ENCODE measurements around the gene GNMT.

The GNMT gene

GRCh38 chr6:42962502-42963178 is 2.1 kb downstream of the GNMT start:
- Mint-ChIP-seq H3K9me3 (no peaks in the 10 kb centered on the region), H3K4me1 (peaks cover 10% of the 10 kb centered on the region), H3K27ac (no peak overlapping the region), H3K4me3 (peak overlapping the region; percentile 38 to 64 (median 42)), H3K36me3 (ENCODE audit: low read depth) (peaks cover 26% of the 10 kb centered on the region), H3K27me3 (ENCODE audit: low read depth) (peaks cover 34% of the 10 kb centered on the region)
- TF ChIP-seq, protein P1, sequence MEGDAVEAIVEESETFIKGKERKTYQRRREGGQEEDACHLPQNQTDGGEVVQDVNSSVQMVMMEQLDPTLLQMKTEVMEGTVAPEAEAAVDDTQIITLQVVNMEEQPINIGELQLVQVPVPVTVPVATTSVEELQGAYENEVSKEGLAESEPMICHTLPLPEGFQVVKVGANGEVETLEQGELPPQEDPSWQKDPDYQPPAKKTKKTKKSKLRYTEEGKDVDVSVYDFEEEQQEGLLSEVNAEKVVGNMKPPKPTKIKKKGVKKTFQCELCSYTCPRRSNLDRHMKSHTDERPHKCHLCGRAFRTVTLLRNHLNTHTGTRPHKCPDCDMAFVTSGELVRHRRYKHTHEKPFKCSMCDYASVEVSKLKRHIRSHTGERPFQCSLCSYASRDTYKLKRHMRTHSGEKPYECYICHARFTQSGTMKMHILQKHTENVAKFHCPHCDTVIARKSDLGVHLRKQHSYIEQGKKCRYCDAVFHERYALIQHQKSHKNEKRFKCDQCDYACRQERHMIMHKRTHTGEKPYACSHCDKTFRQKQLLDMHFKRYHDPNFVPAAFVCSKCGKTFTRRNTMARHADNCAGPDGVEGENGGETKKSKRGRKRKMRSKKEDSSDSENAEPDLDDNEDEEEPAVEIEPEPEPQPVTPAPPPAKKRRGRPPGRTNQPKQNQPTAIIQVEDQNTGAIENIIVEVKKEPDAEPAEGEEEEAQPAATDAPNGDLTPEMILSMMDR (IDR thresholded peaks at IDR 0.05; ENCODE audit: unreplicated experiment in 3 of 3): no peak

GRCh38 chr6:42963179-42963854 is 2.8 kb downstream of the GNMT start:
- Mint-ChIP-seq H3K4me1 (peaks cover 10% of the 10 kb centered on the region), H3K36me3 (ENCODE audit: low read depth) (peaks cover 26% of the 10 kb centered on the region), H3K27me3 (ENCODE audit: low read depth) (peaks cover 34% of the 10 kb centered on the region), H3K4me3 (no peak overlapping the region), H3K27ac (no peak overlapping the region), H3K9me3 (no peaks in the 10 kb centered on the region)
- TF ChIP-seq, protein P1 (IDR thresholded peaks at IDR 0.05; ENCODE audit: unreplicated experiment in 3 of 3): no peak

GRCh38 chr6:42963855-42964605 is 3.5 kb downstream of the GNMT start:
- Mint-ChIP-seq H3K27me3 (ENCODE audit: low read depth) (peaks cover 34% of the 10 kb centered on the region), H3K36me3 (ENCODE audit: low read depth) (peaks cover 26% of the 10 kb centered on the region)
- TF ChIP-seq, protein P1 (IDR thresholded peaks at IDR 0.05; ENCODE audit: unreplicated experiment in 3 of 3): no peak

GRCh38 chr6:42966571-42966970 is 6.0 kb downstream of the GNMT start:
- Mint-ChIP-seq H3K4me3 (no peak overlapping the region), H3K4me1 (no peaks in the 10 kb centered on the region)
- TF ChIP-seq, protein P1 (IDR thresholded peaks at IDR 0.05; ENCODE audit: unreplicated experiment in 3 of 3): no peak

More at GRCh38 chr6:42963855-42964605, 3.5 kb downstream of the GNMT start:
- Mint-ChIP-seq H3K4me1 (peaks cover 10% of the 10 kb centered on the region), H3K27ac (no peak overlapping the region), H3K9me3 (no peaks in the 10 kb centered on the region), H3K4me3 (no peak overlapping the region)

DNA sequence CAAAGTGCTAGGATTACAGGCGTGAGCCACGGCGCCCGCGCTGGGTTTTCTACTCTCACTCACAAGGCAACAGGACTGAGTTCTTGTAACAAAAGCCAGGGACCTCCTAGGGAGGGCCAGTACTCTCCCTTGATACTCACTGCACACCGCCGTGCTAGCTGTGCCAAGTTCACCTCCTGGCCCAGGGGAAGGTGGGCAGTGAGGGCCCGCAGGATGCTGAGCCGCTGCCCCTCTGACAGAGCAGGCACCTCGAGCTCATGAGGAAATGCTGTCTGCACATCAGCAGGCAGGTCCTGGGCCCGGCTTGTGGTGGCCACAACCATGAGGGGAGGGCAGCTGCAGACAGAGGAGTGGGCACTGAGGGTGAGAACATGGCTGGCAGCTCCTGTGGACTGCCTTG is 6.7 kb downstream of the GNMT start:
- no peak overlapping the region for H3K27ac Mint-ChIP-seq
- H3K4me1 Mint-ChIP-seq: no peaks in the 10 kb centered on the region
- H3K9me3 Mint-ChIP-seq: no peaks in the 10 kb centered on the region
- peaks cover 24% of the 10 kb centered on the region for H3K36me3 Mint-ChIP-seq (ENCODE audit: low read depth)
- peaks cover 5% of the 10 kb centered on the region for H3K27me3 Mint-ChIP-seq (ENCODE audit: low read depth)
- TF ChIP-seq, protein P1 (IDR thresholded peaks at IDR 0.05; ENCODE audit: unreplicated experiment in 3 of 3): no peak
- H3K4me3 Mint-ChIP-seq: no peak overlapping the region

More at GRCh38 chr6:42966571-42966970, 6.0 kb downstream of the GNMT start:
- Mint-ChIP-seq H3K27me3 (ENCODE audit: low read depth) (peaks cover 10% of the 10 kb centered on the region), H3K27ac (no peak overlapping the region), H3K36me3 (ENCODE audit: low read depth) (peaks cover 26% of the 10 kb centered on the region), H3K9me3 (no peaks in the 10 kb centered on the region)

Data from nephron (organoid).